HG02571 (cell line): ENCODE measurements around the gene PSG11.
"Not testable (repeated sequence)": the region's sequence is repeated elsewhere in the genome, so short reads cannot be mapped to it uniquely, and the experiment has no call there.

Source experiments
- ATAC-seq: cut with Tn5 transposase; IDR thresholded peaks from one replicate; pipeline ENCODE4 v1.9.1; 2021; ENCODE audit warnings: mild to moderate bottlenecking, moderate library complexity; ENCODE audit not compliant: unreplicated experiment

PSG11 gene

GRCh38 chr19:42989851-42990250, 36.4 kb downstream of the PSG11 start:
- no peak for ATAC-seq

- ATAC-seq: not testable (repeated sequence)
Observed at GRCh38 chr19:42989186-42989585, 37.1 kb downstream of the PSG11 start.

GRCh38 chr19:42988206-42988605, 38.1 kb downstream of the PSG11 start:
- not testable (repeated sequence) for ATAC-seq

- ATAC-seq: no peak
Observed at GRCh38 chr19:42985588-42985987, 40.7 kb downstream of the PSG11 start.

- ATAC-seq: not testable (repeated sequence)
Observed at GRCh38 chr19:42982111-42982510, 44.2 kb downstream of the PSG11 start.

- ATAC-seq: not testable (repeated sequence)
Observed at GRCh38 chr19:42971451-42971850, 54.8 kb downstream of the PSG11 start.

GRCh38 chr19:42965176-42965575, 61.1 kb downstream of the PSG11 start:
- no peak for ATAC-seq

GRCh38 chr19:42961119-42961518, 65.2 kb downstream of the PSG11 start:
- no peak for ATAC-seq
